HCT116 (cell line): ENCODE results near the gene C15orf39.

Source experiments
- ELF1 ChIP-seq: IDR thresholded peaks from 2 replicates; pipeline ENCODE4 v1.6.1; 2012; ENCODE audit warnings: low read depth, borderline replicate concordance
- EZH2 ChIP-seq: fragments of 200-600 bp; sonication (generic); IDR thresholded peaks from 2 replicates; pipeline ENCODE4 v1.6.1; 2017; ENCODE audit warnings: antibody characterized with exemption, mixed run types
- POLR2A ChIP-seq: IDR thresholded peaks from 2 replicates; pipeline ENCODE4 v1.7.0; 2011; ENCODE audit warnings: borderline replicate concordance; ENCODE audit not compliant: insufficient read depth, insufficient read length; ENCODE audit errors: extremely low read depth
- POLR2AphosphoS5 ChIP-seq: IDR thresholded peaks from 2 replicates; pipeline ENCODE4 v1.6.1; 2011; ENCODE audit warnings: mild to moderate bottlenecking, low read depth, low read length, moderate library complexity
- RAD21 ChIP-seq: IDR thresholded peaks from 2 replicates; pipeline ENCODE4 v1.6.1; 2012; ENCODE audit warnings: low read depth, mild to moderate bottlenecking
- SIN3A ChIP-seq: IDR thresholded peaks from 2 replicates; pipeline ENCODE4 v1.6.1; 2012; ENCODE audit warnings: low read depth
- SP1 ChIP-seq: IDR thresholded peaks from 2 replicates; pipeline ENCODE4 v1.6.1; 2012; ENCODE audit warnings: low read depth
- TCF7L2 ChIP-seq: IDR thresholded peaks from 2 replicates; pipeline ENCODE4 v1.7.0; 2011; ENCODE audit warnings: borderline replicate concordance, inconsistent platforms; ENCODE audit not compliant: insufficient read depth, insufficient read length; ENCODE audit errors: extremely low read depth
- ZFX ChIP-seq: fragments of 450-650 bp; IDR thresholded peaks from 2 replicates; pipeline ENCODE4 v1.6.1; 2017
- TF ChIP-seq, protein P1 (sequence below), 3 experiments: fragments of 200-600 bp in 1 of 3; sonication (generic) in 1 of 3; IDR thresholded peaks in 2 of 3; conservative IDR thresholded peaks in 1 of 3; 2 replicates each; pipeline ENCODE4 v1.5.1; 2012 to 2017; ENCODE audit warnings: low read depth in 2 of 3, low read length in 2 of 3, antibody characterized with exemption in 1 of 3, borderline replicate concordance in 1 of 3, control low read depth in 1 of 3, mild to moderate bottlenecking in 1 of 3, mixed read lengths in 1 of 3, mixed run types in 1 of 3, moderate library complexity in 1 of 3; ENCODE audit not compliant: insufficient read depth in 1 of 3
- TF ChIP-seq, protein P2 (sequence below): IDR thresholded peaks from 2 replicates; pipeline ENCODE4 v1.6.1; 2012
- TF ChIP-seq, protein P3 (sequence below): IDR thresholded peaks from 2 replicates; pipeline ENCODE4 v1.6.1; 2011; ENCODE audit warnings: mild to moderate bottlenecking, low read length, moderate library complexity; ENCODE audit not compliant: insufficient replicate concordance; ENCODE audit errors: extremely low read depth

DNA sequence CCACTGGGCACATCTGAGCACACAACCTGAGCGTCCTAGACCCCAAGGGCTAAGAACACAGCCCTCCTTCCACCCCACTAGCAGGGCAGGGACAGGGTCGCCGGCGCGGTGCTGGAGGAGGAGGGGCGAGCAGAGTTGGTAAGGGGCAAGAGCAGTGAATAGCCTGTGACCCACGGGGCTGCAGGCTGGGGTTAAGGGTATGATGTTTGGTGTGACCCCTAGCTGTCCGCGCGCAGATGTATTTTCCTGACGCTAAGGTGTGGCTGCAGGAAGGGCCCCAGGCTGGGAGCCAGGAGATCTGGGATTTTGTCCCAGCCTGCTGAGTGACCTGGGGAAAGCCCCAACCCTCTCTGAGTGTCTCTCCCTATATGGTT lies 1.3 kb upstream of the C15orf39 start:
- TF ChIP-seq POLR2A (peak; percentile 34), ELF1 (no peak), EZH2 (no peak), TCF7L2 (no peak), RAD21 (no peak), POLR2AphosphoS5 (no peak), SP1 (no peak), ZFX (no peak), SIN3A (no peak)
- TF ChIP-seq, protein P1, sequence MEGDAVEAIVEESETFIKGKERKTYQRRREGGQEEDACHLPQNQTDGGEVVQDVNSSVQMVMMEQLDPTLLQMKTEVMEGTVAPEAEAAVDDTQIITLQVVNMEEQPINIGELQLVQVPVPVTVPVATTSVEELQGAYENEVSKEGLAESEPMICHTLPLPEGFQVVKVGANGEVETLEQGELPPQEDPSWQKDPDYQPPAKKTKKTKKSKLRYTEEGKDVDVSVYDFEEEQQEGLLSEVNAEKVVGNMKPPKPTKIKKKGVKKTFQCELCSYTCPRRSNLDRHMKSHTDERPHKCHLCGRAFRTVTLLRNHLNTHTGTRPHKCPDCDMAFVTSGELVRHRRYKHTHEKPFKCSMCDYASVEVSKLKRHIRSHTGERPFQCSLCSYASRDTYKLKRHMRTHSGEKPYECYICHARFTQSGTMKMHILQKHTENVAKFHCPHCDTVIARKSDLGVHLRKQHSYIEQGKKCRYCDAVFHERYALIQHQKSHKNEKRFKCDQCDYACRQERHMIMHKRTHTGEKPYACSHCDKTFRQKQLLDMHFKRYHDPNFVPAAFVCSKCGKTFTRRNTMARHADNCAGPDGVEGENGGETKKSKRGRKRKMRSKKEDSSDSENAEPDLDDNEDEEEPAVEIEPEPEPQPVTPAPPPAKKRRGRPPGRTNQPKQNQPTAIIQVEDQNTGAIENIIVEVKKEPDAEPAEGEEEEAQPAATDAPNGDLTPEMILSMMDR (IDR thresholded peaks at IDR 0.05 in 2 of 3, conservative IDR thresholded peaks at IDR 0.05 in 1 of 3; ENCODE audit: borderline replicate concordance in 1 of 3, insufficient read depth in 1 of 3, low read depth in 2 of 3, low read length in 2 of 3) = no peak
- TF ChIP-seq, protein P2, sequence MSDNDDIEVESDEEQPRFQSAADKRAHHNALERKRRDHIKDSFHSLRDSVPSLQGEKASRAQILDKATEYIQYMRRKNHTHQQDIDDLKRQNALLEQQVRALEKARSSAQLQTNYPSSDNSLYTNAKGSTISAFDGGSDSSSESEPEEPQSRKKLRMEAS = no peak
- TF ChIP-seq, protein P3, sequence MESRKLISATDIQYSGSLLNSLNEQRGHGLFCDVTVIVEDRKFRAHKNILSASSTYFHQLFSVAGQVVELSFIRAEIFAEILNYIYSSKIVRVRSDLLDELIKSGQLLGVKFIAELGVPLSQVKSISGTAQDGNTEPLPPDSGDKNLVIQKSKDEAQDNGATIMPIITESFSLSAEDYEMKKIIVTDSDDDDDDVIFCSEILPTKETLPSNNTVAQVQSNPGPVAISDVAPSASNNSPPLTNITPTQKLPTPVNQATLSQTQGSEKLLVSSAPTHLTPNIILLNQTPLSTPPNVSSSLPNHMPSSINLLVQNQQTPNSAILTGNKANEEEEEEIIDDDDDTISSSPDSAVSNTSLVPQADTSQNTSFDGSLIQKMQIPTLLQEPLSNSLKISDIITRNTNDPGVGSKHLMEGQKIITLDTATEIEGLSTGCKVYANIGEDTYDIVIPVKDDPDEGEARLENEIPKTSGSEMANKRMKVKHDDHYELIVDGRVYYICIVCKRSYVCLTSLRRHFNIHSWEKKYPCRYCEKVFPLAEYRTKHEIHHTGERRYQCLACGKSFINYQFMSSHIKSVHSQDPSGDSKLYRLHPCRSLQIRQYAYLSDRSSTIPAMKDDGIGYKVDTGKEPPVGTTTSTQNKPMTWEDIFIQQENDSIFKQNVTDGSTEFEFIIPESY = no peak
